Panc1 (cell line): ENCODE data around the gene ADGRB3. TPM values are rescaled to one million over a fixed set of nuclear protein-coding genes. Genes with fewer than 3 reads are reported as not detected.

ENCODE experiments used
- ATAC-seq: fragments of 200-7000 bp; cut with Tn5 transposase; 2 replicates; pipeline ENCODE4 v1.9.1; 2020; ENCODE audit warnings: mild to moderate bottlenecking, moderate library complexity
- BruUV-seq: library from RNA; stranded (reverse); fragments of 400-500 nt; replicated peaks from 2 replicates; lab custom pipeline; 2021; lab: Mats Ljungman, UMichigan
- CTCF ChIA-PET: fragments of 300-600 bp; sonication (Branson Sonifier 250); formaldehyde crosslinking; loops from one replicate; lab custom pipeline; 2022; ENCODE audit warnings: antibody characterized with exemption; lab: Charles Lee
- POLR2A ChIA-PET: fragments of 300-600 bp; sonication (Branson Sonifier 250); formaldehyde crosslinking; loops from one replicate; lab custom pipeline; 2022; ENCODE audit warnings: antibody characterized with exemption; lab: Charles Lee
- DNase-seq: peaks from one replicate; pipeline ENCODE4 v3.0.0-alpha.2; 2010; ENCODE audit warnings: low read depth, low spot score
- H3K27ac ChIP-seq: 2 replicates; pipeline ENCODE4 v1.5.1; 2011; ENCODE audit warnings: mild to moderate bottlenecking, low read length, inconsistent platforms
- H3K27me3 ChIP-seq: fragments of 200-500 bp; sonication (Bioruptor generic); 2 replicates; pipeline ENCODE4 v1.6.0; 2014; ENCODE audit warnings: low read length, inconsistent platforms; ENCODE audit not compliant: control insufficient read depth, insufficient read depth
- H3K36me3 ChIP-seq: fragments of 200-500 bp; sonication (Bioruptor generic); 2 replicates; pipeline ENCODE4 v1.5.1; 2014; ENCODE audit warnings: inconsistent platforms, mild to moderate bottlenecking, low read length, moderate library complexity; ENCODE audit not compliant: control insufficient read depth, insufficient read depth
- H3K4me1 ChIP-seq: 2 replicates; pipeline ENCODE4 v1.5.1; 2011; ENCODE audit warnings: inconsistent platforms, mild to moderate bottlenecking, low read length, moderate library complexity; ENCODE audit not compliant: control insufficient read depth, insufficient read depth
- H3K4me3 ChIP-seq, 2 experiments: 2 replicates each; pipeline ENCODE4 v1.5.1; 2011 to 2012; ENCODE audit warnings: low read depth in 2 of 2, low read length in 2 of 2, mild to moderate bottlenecking in 2 of 2, inconsistent platforms in 1 of 2, moderate library complexity in 1 of 2
- H3K9me3 ChIP-seq: fragments of 200-500 bp; sonication (Bioruptor generic); 2 replicates; pipeline ENCODE4 v1.5.1; 2014; ENCODE audit warnings: low read depth, mild to moderate bottlenecking, inconsistent platforms, low read length, moderate library complexity; ENCODE audit not compliant: control insufficient read depth, insufficient read depth
- CTCF ChIP-seq: fragments of 450-650 bp; IDR thresholded peaks from 2 replicates; pipeline ENCODE4 v1.5.1; 2017; ENCODE audit warnings: mild to moderate bottlenecking
- POLR2AphosphoS5 ChIP-seq: IDR thresholded peaks from 2 replicates; pipeline ENCODE4 v1.6.1; 2012; ENCODE audit warnings: mild to moderate bottlenecking, low read depth, low read length, moderate library complexity
- SIN3A ChIP-seq: IDR thresholded peaks from 2 replicates; pipeline ENCODE4 v1.6.1; 2012; ENCODE audit warnings: low read depth, mild to moderate bottlenecking, low read length, moderate library complexity, borderline replicate concordance; ENCODE audit not compliant: insufficient read depth
- TCF7L2 ChIP-seq: IDR thresholded peaks from 2 replicates; pipeline ENCODE4 v1.6.1; 2011; ENCODE audit warnings: mild to moderate bottlenecking, low read depth, low read length, inconsistent platforms
- in situ Hi-C: cut with HindIII; loops from 2 replicates; pipeline ENCODE4 v1.10.0; 2016; ENCODE audit warnings: low sequenced_read_pairs, low pct_unique_long_range_greater_than_20kb
- intact Hi-C: fragments of 100-400 bp; cut with micrococcal nuclease; formaldehyde crosslinking; loops from one replicate; pipeline ENCODE4 v1.10.0; 2022; ENCODE audit not compliant: unreplicated experiment
- total RNA-seq: library from RNA; stranded (reverse); gene quantifications from one replicate; pipeline ENCODE4 v1.2.1, GENCODE V29; 2021; ENCODE audit not compliant: unreplicated experiment
- TF ChIP-seq, protein P1 (sequence below), 2 experiments: IDR thresholded peaks; 2 replicates each; pipeline ENCODE4 v1.6.1; 2011 to 2012; ENCODE audit warnings: low read depth in 2 of 2, control low read depth in 1 of 2, low read length in 1 of 2, mild to moderate bottlenecking in 1 of 2, moderate library complexity in 1 of 2; ENCODE audit not compliant: insufficient read depth in 1 of 2

The ADGRB3 gene
- total RNA-seq, 1 experiment from 2014 or later = 0.10 TPM

- Histone ChIP-seq H3K4me1 (no peaks in the 10 kb centered on the region), H3K36me3 (no peaks in the 10 kb centered on the region), H3K4me3 (no peak overlapping the region), H3K9me3 (no peaks in the 10 kb centered on the region), H3K27ac (no peak overlapping the region), H3K27me3 (no peaks in the 10 kb centered on the region)
- in situ Hi-C loops = no loop called here
- CTCF ChIA-PET = no interaction called here
- intact Hi-C loops = no loop called here
- TF ChIP-seq POLR2AphosphoS5 = no peak
- no peak for TF ChIP-seq TCF7L2
- TF ChIP-seq SIN3A = no peak
- TF ChIP-seq, protein P1, sequence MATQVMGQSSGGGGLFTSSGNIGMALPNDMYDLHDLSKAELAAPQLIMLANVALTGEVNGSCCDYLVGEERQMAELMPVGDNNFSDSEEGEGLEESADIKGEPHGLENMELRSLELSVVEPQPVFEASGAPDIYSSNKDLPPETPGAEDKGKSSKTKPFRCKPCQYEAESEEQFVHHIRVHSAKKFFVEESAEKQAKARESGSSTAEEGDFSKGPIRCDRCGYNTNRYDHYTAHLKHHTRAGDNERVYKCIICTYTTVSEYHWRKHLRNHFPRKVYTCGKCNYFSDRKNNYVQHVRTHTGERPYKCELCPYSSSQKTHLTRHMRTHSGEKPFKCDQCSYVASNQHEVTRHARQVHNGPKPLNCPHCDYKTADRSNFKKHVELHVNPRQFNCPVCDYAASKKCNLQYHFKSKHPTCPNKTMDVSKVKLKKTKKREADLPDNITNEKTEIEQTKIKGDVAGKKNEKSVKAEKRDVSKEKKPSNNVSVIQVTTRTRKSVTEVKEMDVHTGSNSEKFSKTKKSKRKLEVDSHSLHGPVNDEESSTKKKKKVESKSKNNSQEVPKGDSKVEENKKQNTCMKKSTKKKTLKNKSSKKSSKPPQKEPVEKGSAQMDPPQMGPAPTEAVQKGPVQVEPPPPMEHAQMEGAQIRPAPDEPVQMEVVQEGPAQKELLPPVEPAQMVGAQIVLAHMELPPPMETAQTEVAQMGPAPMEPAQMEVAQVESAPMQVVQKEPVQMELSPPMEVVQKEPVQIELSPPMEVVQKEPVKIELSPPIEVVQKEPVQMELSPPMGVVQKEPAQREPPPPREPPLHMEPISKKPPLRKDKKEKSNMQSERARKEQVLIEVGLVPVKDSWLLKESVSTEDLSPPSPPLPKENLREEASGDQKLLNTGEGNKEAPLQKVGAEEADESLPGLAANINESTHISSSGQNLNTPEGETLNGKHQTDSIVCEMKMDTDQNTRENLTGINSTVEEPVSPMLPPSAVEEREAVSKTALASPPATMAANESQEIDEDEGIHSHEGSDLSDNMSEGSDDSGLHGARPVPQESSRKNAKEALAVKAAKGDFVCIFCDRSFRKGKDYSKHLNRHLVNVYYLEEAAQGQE (IDR thresholded peaks at IDR 0.05; ENCODE audit: insufficient read depth in 1 of 2, low read depth in 2 of 2, low read length in 1 of 2) = no peak
- no peak for DNase-seq
- BruUV-seq = no TSS peak
- no peak for ATAC-seq
- POLR2A ChIA-PET = no interaction called here
These were observed 428.3 kb downstream of the ADGRB3 start for GRCh38 chr6:69063401-69063800.

DNA sequence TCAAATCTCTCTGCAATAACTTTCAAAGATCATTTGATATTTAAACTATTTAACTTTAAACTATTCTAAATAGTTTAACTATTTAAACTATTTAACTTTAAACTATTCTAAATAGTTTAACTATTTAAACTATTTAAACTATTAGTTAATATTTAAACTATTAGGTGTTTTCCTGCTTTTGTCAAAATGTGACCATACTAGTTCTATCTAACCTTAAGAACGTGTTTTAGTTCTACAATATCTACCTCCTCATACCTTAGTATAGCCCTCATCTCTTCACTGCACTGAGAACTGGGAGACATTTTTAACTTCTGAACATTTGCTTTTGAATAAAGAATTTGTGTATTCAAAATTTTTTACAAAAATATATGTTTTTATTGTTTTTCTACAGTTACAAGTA lies 429.1 kb downstream of the ADGRB3 start:
- H3K27ac ChIP-seq = no peak overlapping the region
- CTCF ChIA-PET = no interaction called here
- no TSS peak for BruUV-seq

More for the DNA sequence above, 429.1 kb downstream of the ADGRB3 start:
- TF ChIP-seq, protein P1 (IDR thresholded peaks at IDR 0.05; ENCODE audit: insufficient read depth in 1 of 2, low read depth in 2 of 2, low read length in 1 of 2) = no peak
- TF ChIP-seq POLR2AphosphoS5 (no peak), SIN3A (no peak), TCF7L2 (no peak), CTCF (no peak)
- no peak for DNase-seq
- in situ Hi-C loops (no loop called here), intact Hi-C loops (no loop called here)
- Histone ChIP-seq H3K4me1 (no peaks in the 10 kb centered on the region), H3K4me3 (no peak overlapping the region), H3K9me3 (no peaks in the 10 kb centered on the region), H3K27me3 (no peaks in the 10 kb centered on the region), H3K36me3 (no peaks in the 10 kb centered on the region)
- POLR2A ChIA-PET = no interaction called here
- no peak for ATAC-seq
